ENCODE data around the gene BLM.

The BLM gene

DNA sequence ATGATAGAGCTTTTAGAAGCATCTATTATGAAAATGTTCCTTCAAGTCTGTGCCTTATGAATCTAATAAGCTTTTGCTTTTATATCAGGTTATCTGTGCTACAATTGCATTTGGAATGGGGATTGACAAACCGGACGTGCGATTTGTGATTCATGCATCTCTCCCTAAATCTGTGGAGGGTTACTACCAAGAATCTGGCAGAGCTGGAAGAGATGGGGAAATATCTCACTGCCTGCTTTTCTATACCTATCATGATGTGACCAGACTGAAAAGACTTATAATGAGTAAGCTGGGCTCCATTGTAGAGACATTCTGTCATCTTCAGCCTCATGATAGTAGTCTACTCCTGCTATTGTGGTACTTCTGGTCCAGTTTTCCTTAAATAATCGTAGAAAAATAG, 73.4 kb downstream of the BLM start:
- DNase-seq (ENCODE audit: low read depth) = no peak

DNA sequence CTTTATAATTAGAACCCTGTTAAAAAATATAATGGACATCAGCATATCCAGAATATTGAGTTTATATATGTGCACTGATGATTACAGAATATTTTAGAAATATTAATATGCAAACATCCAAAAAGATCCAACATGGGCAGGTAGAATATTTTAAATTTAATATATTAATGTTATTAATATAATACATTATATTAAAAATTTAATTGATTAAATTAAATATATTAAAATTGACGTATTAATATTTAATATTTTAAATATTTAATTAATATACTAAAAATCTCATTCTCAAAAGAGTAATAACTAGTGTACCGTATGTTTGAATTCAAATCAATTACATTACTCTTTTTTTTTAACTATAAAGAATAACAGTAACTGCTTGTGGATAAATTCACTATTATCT, 77.4 kb downstream of the BLM start:
- DNase-seq (ENCODE audit: low read depth) = no peak

GRCh38 chr15:90799639-90800170, 82.6 kb downstream of the BLM start:
- no peak for DNase-seq (ENCODE audit: low read depth)

DNA sequence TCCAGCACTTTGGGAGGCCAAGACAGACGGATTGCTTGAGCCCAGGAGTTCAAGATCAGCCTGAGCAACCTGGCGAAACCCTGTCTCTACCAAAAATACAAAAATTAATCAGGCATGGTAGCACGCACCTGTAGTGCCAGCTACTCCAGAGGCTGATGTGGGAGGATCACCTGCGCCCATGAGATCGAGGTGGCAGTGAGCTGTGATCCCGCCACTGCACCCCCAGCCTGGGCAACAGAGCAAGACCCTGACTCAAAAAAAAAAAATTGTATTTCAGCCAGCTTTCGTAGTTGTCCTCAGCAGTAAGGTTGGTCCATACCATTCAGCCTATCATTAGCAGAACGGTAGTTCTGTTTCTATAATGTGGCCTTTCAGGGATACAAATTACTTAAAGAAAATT, 84.7 kb downstream of the BLM start:
- DNase-seq (ENCODE audit: low read depth) = no peak

GRCh38 chr15:90807074-90807785, 90.1 kb downstream of the BLM start:
- DNase-seq (ENCODE audit: low read depth) = no peak

- DNase-seq (ENCODE audit: low read depth) = no peak
These were observed 90.6 kb downstream of the BLM start for GRCh38 chr15:90807786-90808086.

GRCh38 chr15:90808517-90809235, 91.5 kb downstream of the BLM start:
- no peak for DNase-seq (ENCODE audit: low read depth)

DNA sequence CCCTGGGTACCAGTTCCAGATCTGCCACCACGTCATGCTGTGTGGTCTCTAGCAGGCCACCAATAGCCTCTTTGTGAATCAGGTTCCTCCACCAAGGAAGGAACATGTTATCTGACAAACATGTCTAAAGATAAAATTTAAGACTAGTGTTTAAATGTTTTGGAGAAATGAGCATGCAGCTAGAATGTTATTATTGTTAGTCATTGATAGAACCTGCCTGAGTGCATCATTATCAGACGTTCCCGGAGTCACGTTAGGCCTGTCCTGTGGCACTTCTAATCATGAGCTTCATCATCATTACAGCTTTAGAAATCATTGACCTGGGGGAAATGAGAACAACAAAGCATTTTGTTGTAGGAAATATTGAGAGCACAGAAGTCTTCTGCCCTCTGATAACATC, 92.4 kb downstream of the BLM start:
- DNase-seq (ENCODE audit: low read depth) = no peak

- DNase-seq (ENCODE audit: low read depth) = no peak
These were observed 93.2 kb downstream of the BLM start for GRCh38 chr15:90810354-90810753.

DNA sequence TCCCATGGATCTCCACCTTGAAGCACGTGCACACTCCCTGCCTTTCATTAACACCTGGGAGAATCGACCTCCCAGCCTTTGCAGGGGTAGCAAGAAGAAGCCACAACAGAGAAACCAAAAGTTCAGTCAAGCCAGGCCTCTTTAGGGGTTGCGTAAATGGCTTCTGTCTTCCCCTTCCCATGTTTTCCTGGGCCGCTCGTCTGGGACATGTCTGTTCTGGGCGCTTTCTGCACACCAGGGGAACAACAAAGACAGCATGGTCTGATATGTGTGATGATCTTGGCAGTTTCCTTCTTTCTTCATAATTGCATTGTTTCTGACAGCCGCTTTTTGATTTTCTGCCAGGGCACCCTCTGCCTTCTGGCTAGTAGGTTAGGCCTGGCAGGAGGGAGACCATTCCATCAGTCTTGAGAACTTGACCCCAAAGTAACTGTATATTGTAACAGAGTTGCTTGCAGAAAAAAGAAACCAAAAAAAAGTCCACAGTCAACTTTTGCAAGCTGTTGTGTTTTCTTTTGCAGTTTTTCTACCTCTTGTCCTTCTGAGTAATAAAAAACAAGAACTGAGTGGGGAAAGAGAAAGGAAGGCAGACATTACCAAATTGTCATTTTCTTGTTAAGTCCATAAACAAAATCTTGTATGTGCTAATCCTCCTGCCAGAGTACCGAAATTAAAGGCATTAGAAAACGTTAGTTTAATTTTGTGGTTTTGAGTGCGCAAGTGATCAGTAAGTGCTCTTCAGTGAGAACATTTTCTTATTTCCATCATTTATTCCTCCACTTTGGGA, 95.2 kb downstream of the BLM start:
- no peak for DNase-seq (ENCODE audit: low read depth)

GRCh38 chr15:90812958-90813265, 95.8 kb downstream of the BLM start:
- DNase-seq (ENCODE audit: low read depth) = no peak

DNA sequence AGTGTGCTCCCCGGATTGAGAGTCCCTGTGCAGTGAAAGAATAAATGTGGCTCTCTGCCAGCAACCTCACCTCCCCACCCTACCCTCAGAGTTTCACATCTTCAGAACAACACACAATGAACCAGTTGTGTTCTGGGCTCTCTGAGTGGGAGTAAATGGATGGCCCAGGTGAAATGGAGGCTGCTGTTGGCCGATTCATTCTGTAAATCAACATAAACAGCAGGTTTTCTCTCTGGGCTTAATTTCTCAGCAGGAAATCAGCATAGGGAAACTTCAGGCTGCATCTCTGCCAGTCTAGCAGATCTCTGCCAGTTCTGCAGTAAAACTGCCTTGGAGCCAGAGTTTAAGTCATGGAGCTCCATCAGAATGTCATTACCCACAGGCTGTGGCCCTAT, 96.6 kb downstream of the BLM start:
- DNase-seq (ENCODE audit: low read depth) = no peak

DNA sequence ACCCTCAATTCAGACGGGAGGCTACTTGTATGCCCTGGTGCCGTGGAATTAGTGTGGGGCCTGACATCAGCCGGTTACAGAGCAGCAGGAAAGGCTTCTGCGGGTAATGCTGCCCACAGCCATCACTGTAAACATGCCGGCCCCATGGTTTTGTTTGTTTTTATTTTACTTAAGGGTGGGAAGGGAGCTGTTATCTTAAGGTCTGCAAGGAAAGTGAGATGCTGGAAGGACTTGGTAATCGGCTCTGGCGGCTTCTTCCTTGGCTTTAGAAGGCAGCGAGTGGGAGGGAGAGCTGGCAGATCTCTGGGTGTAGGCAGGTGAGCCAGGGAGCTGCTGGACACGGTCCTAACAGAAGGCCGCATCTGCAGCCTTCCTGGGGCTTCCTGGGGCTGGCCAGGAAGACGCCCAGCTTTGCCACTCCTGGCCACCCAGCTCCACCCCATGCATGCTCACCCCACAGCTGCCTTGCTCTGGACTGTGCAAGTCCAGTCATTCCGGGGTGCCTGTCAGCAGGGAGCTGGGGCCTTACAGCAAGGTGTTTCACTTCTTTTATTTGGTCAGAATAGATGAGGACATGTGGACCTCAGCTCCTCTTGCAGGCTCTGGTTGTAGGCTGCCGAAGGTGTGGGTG, 97.2 kb downstream of the BLM start:
- DNase-seq (ENCODE audit: low read depth) = no peak

DNA sequence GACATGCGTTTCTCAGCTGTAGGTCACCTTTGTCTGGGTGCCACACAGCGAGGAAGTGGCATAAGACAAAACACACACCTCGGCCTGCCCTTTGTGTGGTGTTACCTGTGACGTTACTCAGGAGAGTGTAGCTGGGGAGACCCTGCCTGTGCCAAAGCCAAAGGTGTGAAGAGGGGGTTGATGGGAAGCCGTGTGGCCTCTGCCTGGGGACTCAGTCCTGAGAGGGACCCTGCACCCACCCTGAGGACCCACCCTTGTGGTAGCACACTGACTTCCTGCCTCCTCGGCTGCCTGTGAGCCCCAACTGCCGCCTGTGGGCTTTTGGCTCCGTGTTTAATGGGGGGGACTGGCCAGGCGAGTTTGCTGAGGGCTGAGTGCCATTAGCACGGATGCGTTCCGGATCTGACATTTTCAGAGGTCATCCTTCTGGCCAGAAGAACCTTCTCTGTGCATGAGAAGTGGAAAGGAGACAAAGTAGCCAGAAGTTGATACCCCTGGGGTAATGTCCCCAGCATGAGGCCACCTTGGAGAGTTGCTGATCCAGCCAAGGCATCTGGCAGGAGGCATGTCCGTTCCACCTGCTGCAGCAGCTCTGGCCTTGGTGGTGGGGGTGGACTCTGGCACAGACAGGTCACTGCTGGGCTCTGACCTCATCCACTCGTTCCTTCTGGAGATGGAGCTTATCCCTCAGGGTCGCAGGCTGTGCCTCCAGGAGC, 99.4 kb downstream of the BLM start:
- no peak for DNase-seq (ENCODE audit: low read depth)

GRCh38 chr15:90817117-90818057, 100.2 kb downstream of the BLM start:
- no peak for DNase-seq (ENCODE audit: low read depth)

- no peak for DNase-seq (ENCODE audit: low read depth)
These were observed 101.4 kb downstream of the BLM start for GRCh38 chr15:90818251-90819210.

DNA sequence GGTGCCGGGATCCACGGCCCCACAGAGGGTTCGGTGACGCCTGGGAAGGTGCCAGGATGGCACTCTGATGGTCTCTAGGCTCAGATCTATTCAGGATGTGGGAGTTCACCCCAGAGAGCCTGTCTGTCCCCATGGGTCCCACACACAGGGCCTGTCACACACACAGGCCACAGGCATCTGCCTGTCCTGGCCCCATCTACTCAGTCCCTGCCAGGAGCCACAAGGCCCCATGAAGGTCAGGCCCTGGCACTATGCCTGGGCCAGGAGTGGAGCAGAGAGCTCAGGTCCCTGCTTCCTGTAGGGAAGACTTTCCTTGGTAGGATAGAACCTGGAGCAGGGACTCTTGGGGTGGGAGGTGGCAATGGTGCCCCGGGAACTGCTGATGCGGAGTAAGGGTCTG, 102.2 kb downstream of the BLM start:
- no peak for DNase-seq (ENCODE audit: low read depth)

DNA sequence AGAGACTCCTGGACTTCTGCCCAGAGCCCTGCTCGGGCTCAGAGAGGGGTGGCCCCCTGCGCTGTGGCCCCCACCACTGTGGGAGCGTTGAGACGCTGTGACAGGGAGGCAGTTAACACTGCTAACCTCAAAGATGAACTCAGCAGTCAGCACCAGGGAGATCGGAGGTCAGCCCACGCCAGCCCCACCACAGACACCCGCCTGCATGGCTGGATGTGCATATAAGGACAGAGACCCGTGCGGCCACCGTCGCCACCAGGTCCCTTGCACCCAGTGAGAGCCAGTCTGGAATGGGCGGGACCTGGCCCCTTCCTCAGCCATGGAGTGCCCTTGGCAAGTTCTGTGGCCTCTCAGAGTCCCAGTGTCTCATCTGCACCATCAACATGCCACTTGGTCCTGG, 102.7 kb downstream of the BLM start:
- DNase-seq (ENCODE audit: low read depth) = no peak

DNA sequence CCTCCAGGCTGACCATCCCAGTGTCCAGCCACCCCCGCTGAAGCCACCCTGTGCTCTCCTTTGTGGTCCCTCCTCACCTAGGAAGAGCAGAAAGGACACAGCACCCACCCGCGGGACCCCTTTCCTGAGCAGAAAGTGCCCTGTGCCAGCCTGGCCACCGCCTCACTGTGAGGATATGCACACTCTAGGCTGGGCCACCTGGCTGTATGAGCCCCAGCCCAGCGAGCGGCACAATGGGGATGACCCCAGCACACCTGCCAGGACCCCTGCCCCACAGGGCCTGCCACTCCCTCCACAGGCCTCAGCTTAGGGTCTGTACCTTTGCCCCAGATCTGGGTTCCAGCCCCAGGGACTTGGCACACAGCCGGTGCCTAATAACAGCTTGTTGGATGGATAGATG, 103.3 kb downstream of the BLM start:
- no peak for DNase-seq (ENCODE audit: low read depth)

Measured in activated T-helper 1 cell treated with Interleukin-2 at 50 U/mL for 16 hours (primary cell).